HFFc6 (cell line): ENCODE results near the gene EPHB1. TPM values are rescaled to one million over a fixed set of nuclear protein-coding genes. Genes with fewer than 3 reads are reported as not detected.

Experiments used
- DNase-seq: peaks from one replicate; pipeline ENCODE4 v3.0.0-alpha.2; 2018
- H3K27ac Mint-ChIP-seq: 2 replicates; pipeline ENCODE4 v1.8.0; 2020; ENCODE audit warnings: mild to moderate bottlenecking, mixed read lengths
- H3K27me3 Mint-ChIP-seq: 2 replicates; pipeline ENCODE4 v1.8.0; 2021; ENCODE audit warnings: mild to moderate bottlenecking, moderate library complexity, mixed read lengths; ENCODE audit not compliant: insufficient read depth
- H3K36me3 Mint-ChIP-seq: 2 replicates; pipeline ENCODE4 v1.8.0; 2021; ENCODE audit warnings: low read depth, mixed read lengths
- H3K4me1 Mint-ChIP-seq: 2 replicates; pipeline ENCODE4 v1.8.0; 2020; ENCODE audit warnings: low read depth, mixed read lengths
- H3K4me3 Mint-ChIP-seq: 2 replicates; pipeline ENCODE4 v1.8.0; 2020; ENCODE audit warnings: mild to moderate bottlenecking, moderate library complexity, mixed read lengths
- H3K9me3 Mint-ChIP-seq: 2 replicates; pipeline ENCODE4 v1.8.0; 2020; ENCODE audit warnings: mild to moderate bottlenecking, mixed read lengths
- CTCF ChIP-seq: fragments of 200-600 bp; sonication (generic); IDR thresholded peaks from 2 replicates; pipeline ENCODE4 v1.5.0; 2021; ENCODE audit warnings: antibody characterized with exemption, mild to moderate bottlenecking
- total RNA-seq, 6 experiments: library from RNA; stranded (reverse); fragmentation: NEBNext Ultra II Directional; extraction: Animal tissue kit (Norgen Biotek cat#: 25700); gene quantifications; 2 replicates in 1 of 6; 3 replicates in 5 of 6; pipeline ENCODE4 v1.2.3, GENCODE V29; 2021

The EPHB1 gene
- total RNA-seq, 6 experiments from 2014 or later, result 0.88 to 2.6 (median 1.0) TPM

- DNase-seq, result no peak
- no peaks in the 10 kb centered on the region for H3K4me1 Mint-ChIP-seq
- H3K4me3 Mint-ChIP-seq, result no peak overlapping the region
- no peaks in the 10 kb centered on the region; the same call in 1 of the 2 replicates for H3K27me3 Mint-ChIP-seq
- no peak overlapping the region for H3K27ac Mint-ChIP-seq
- no peak for TF ChIP-seq CTCF
- peaks cover 24% of the 10 kb centered on the region; the same call in 1 of the 2 replicates for H3K9me3 Mint-ChIP-seq
- H3K36me3 Mint-ChIP-seq, result no peaks in the 10 kb centered on the region
These were observed 423.7 kb downstream of the EPHB1 start for GRCh38 chr3:135218782-135219181.

DNA sequence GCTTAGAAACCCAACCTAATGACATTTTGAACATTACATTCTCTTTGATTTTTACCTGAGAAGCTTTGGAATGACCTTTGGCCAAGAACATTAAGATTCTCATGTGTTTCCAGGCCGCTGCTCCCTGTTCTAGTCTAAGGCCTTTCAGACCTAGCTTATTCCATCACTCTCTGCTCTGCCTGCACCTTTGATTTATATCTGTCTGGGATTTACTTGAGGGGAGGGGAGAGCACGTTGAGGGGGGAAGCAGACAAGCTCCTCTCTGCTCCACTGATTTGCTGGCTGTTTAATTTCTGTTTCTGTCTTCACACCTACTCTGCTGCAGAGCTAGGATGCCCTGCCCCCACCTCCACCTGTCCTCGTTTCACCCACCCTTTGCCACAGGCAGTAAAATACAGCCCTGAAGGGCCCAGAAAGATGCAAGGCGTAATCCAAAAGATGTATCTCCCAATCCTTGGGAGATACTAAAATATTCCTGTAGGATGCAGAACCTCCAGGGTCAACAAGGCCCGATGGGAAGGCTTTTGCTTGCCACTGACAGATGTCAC, 429.8 kb downstream of the EPHB1 start:
- Mint-ChIP-seq H3K36me3 (no peaks in the 10 kb centered on the region), H3K27me3 (no peaks in the 10 kb centered on the region; the same call in 1 of the 2 replicates), H3K4me1 (no peaks in the 10 kb centered on the region), H3K27ac (no peak overlapping the region), H3K9me3 (peaks cover 7% of the 10 kb centered on the region; the same call in 1 of the 2 replicates), H3K4me3 (no peak overlapping the region)
- TF ChIP-seq CTCF, result no peak
- DNase-seq, result no peak

DNA sequence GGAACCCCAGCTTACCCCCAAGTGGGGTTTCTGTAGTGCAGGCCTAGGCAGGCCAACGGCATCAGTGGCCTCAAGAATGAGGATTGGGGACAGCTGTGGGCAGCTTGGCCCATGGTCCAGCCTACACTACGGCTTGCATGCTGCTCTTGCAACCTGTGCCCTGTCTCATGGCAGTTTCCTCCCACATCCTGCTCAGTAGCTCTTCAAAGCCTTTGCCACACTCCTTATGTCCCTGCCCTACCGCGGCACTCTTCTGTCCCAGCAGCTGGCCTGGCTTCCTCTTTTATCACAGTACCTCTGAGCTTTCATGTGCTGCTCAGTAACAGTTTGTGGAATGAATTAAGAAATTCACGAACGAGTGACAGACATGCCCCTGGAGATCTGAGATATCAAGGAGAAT, 431.0 kb downstream of the EPHB1 start:
- peaks cover 8% of the 10 kb centered on the region for H3K9me3 Mint-ChIP-seq
- H3K36me3 Mint-ChIP-seq, result no peaks in the 10 kb centered on the region
- DNase-seq, result no peak
- no peaks in the 10 kb centered on the region for H3K4me1 Mint-ChIP-seq
- H3K4me3 Mint-ChIP-seq, result no peak overlapping the region
- no peak overlapping the region for H3K27ac Mint-ChIP-seq
- TF ChIP-seq CTCF, result no peak
- H3K27me3 Mint-ChIP-seq, result no peaks in the 10 kb centered on the region; the same call in 1 of the 2 replicates

DNA sequence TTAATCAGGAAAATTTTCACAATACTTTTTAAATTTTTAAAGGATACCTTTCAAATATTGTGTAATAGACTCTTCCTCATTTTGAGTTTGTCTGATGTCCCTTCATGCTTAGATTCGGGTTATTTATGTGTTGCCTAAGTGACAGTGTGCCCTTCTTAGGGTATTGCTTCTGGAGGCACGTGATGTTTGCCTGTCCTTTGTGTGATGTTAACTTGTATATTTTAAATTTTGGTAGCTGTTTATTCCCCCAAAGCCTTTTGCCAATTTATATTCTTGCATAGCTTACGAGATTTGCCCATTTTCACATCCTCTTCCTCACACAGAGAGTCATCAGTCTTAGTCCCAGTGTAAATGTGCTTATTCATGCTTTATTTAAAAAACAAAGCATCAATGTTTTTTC, 433.1 kb downstream of the EPHB1 start:
- no peaks in the 10 kb centered on the region for H3K36me3 Mint-ChIP-seq
- H3K4me1 Mint-ChIP-seq, result no peaks in the 10 kb centered on the region
- H3K27ac Mint-ChIP-seq, result no peak overlapping the region
- peaks cover 12% of the 10 kb centered on the region for H3K9me3 Mint-ChIP-seq
- no peaks in the 10 kb centered on the region; the same call in 1 of the 2 replicates for H3K27me3 Mint-ChIP-seq
- TF ChIP-seq CTCF, result no peak
- H3K4me3 Mint-ChIP-seq, result no peak overlapping the region
- DNase-seq, result no peak

GRCh38 chr3:135229018-135229495, 434.0 kb downstream of the EPHB1 start:
- no peak for DNase-seq
- Mint-ChIP-seq H3K9me3 (peaks cover 17% of the 10 kb centered on the region), H3K4me3 (no peak overlapping the region), H3K27me3 (no peaks in the 10 kb centered on the region; the same call in 1 of the 2 replicates), H3K36me3 (no peaks in the 10 kb centered on the region), H3K27ac (no peak overlapping the region), H3K4me1 (no peaks in the 10 kb centered on the region)
- no peak for TF ChIP-seq CTCF
